ENCODE data around the gene EMILIN3.

EMILIN3 gene

GRCh38 chr20:41395667-41396664 lies 29.3 kb upstream of the EMILIN3 start:
- no peak overlapping the region for H3K4me3 ChIP-seq (ENCODE audit: low read depth, low read length)
- no peak for TF ChIP-seq CTCF (IDR thresholded peaks at IDR 0.05; ENCODE audit: low read depth, low read length)

- TF ChIP-seq CTCF (IDR thresholded peaks at IDR 0.05; ENCODE audit: low read depth, low read length), result no peak
- no peak overlapping the region for H3K4me3 ChIP-seq (ENCODE audit: low read depth, low read length)
These were observed 28.5 kb upstream of the EMILIN3 start for GRCh38 chr20:41394931-41395666.

GRCh38 chr20:41394081-41394480 lies 27.5 kb upstream of the EMILIN3 start:
- H3K4me3 ChIP-seq (ENCODE audit: low read depth, low read length), result no peak overlapping the region

GRCh38 chr20:41393705-41394066 lies 27.1 kb upstream of the EMILIN3 start:
- no peak for TF ChIP-seq CTCF (IDR thresholded peaks at IDR 0.05; ENCODE audit: low read depth, low read length)
- no peak overlapping the region for H3K4me3 ChIP-seq (ENCODE audit: low read depth, low read length)

More at GRCh38 chr20:41394081-41394480, 27.5 kb upstream of the EMILIN3 start:
- TF ChIP-seq CTCF (IDR thresholded peaks at IDR 0.05; ENCODE audit: low read depth, low read length), result no peak

GRCh38 chr20:41392871-41393704 lies 26.5 kb upstream of the EMILIN3 start:
- TF ChIP-seq CTCF (IDR thresholded peaks at IDR 0.05; ENCODE audit: low read depth, low read length), result no peak
- no peak overlapping the region for H3K4me3 ChIP-seq (ENCODE audit: low read depth, low read length)

GRCh38 chr20:41392295-41392694 lies 25.7 kb upstream of the EMILIN3 start:
- no peak for TF ChIP-seq CTCF (IDR thresholded peaks at IDR 0.05; ENCODE audit: low read depth, low read length)
- no peak overlapping the region for H3K4me3 ChIP-seq (ENCODE audit: low read depth, low read length)

Data from WI38 (cell line).